ENCODE results near the gene MEN1. TPM values are rescaled to one million over a fixed set of nuclear protein-coding genes. Genes with fewer than 3 reads are reported as not detected.

MEN1 gene
- total and polyA plus RNA-seq, 9 of the 15 experiments (the other 6 are each of a cell fraction or from before 2014, with no cell fraction given), result 3.4 to 57.2 (median 19.3) TPM

GRCh38 chr11:64754919-64755662 is 55.3 kb downstream of the MEN1 start:
- no TSS peak for BruUV-seq (replicated peaks)
- POLR2A ChIA-PET, result interaction anchor here (0.6 to 1.2 kb wide), 5 partner anchors 8 to 266 kb away, joined by 3 to 5 read pairs (median 3); no protein-coding TSS in a partner anchor
- 80% methylated on average over 20 of the region's 21 CpGs for WGBS (ENCODE audit: insufficient coverage, low coverage, missing lambda C conversion rate)
- TF ChIP-seq TCF7 (IDR thresholded peaks at IDR 0.05; ENCODE audit: borderline replicate concordance) (no peak), NONO (IDR thresholded peaks at IDR 0.05; ENCODE audit: low read depth in 2 of 2, low read length in 1 of 2) (no peak), POLR2AphosphoS5 (IDR thresholded peaks at IDR 0.05; ENCODE audit: control insufficient read depth, insufficient read depth, low read depth, low read length) (no peak), NRF1 (conservative IDR thresholded peaks at IDR 0.05 in 1 of 2, IDR thresholded peaks at IDR 0.05 in 1 of 2) (0 out of 4 replicates have a peak, but pooled peaks of 1 of the 2 experiments have one; percentile 3), CBFA2T3 (IDR thresholded peaks at IDR 0.05) (no peak), ZNF780A (CRISPR knock-in tag; IDR thresholded peaks at IDR 0.05) (no peak), SMAD4 (CRISPR knock-in tag; conservative IDR thresholded peaks at IDR 0.05) (0 out of 2 replicates have a peak, but pooled peaks have one; percentile 15), HDAC6 (IDR thresholded peaks at IDR 0.05; ENCODE audit: low read depth, low read length) (no peak), ZBTB26 (CRISPR knock-in tag; IDR thresholded peaks at IDR 0.05) (no peak), ARID2 (IDR thresholded peaks at IDR 0.05) (no peak), ZNF232 (CRISPR knock-in tag; IDR thresholded peaks at IDR 0.05) (no peak), TBP (optimal IDR thresholded peaks at IDR 0.05; ENCODE audit: low read depth, low read length) (no peak), L3MBTL2 (IDR thresholded peaks at IDR 0.05) (peak; percentile 38; the same call in 1 of the 2 replicates), CXXC5 (CRISPR knock-in tag; IDR thresholded peaks at IDR 0.05) (0 out of 2 replicates have a peak, but pooled peaks have one; percentile 2), RFX1 (IDR thresholded peaks at IDR 0.05) (no peak), FOXJ3 (CRISPR knock-in tag; IDR thresholded peaks at IDR 0.05) (no peak), ARID1B (IDR thresholded peaks at IDR 0.05) (no peak), MTF1 (CRISPR knock-in tag; IDR thresholded peaks at IDR 0.05; ENCODE audit: borderline replicate concordance) (no peak), ZNF740 (CRISPR knock-in tag; IDR thresholded peaks at IDR 0.05) (0 out of 2 replicates have a peak, but pooled peaks have one; percentile 30), ZNF740 (tag; IDR thresholded peaks at IDR 0.05) (no peak)

More at GRCh38 chr11:64754919-64755662, 55.3 kb downstream of the MEN1 start:
- H3K9me1 ChIP-seq (ENCODE audit: control insufficient read depth, insufficient read depth, low read length), result no peaks in the 10 kb centered on the region
- no peak overlapping the region for H3K27ac ChIP-seq (ENCODE audit: extremely low read depth, low read depth, low read length)
- H3K36me3 ChIP-seq (ENCODE audit: control insufficient read depth, insufficient read depth, low read length), result no peaks in the 10 kb centered on the region
- no peaks in the 10 kb centered on the region for H3K79me2 ChIP-seq (ENCODE audit: control insufficient read depth, insufficient read depth, low read length)
- intact Hi-C loops (cut with micrococcal nuclease) (no loop called here), in situ Hi-C loops (cut with MboI) (no loop called here)
- H2AFZ ChIP-seq (ENCODE audit: low read depth, low read length), result peak overlapping the region; percentile 93
- H3K4me3 ChIP-seq, result no peak overlapping the region
- H3K4me1 ChIP-seq (replicated peaks in 1 of 2; ENCODE audit: control insufficient read depth in 2 of 2, insufficient read depth in 2 of 2, low read length in 2 of 2), result peaks cover 13 to 63% of the 10 kb centered on the region in 2 experiments
- peak overlapping the region; percentile 48 to 82; a peak in 3 of 4 replicates for H3K9ac ChIP-seq (ENCODE audit: insufficient read depth in 1 of 2, low read depth in 2 of 2, low read length in 2 of 2)
- H4K20me1 ChIP-seq (replicated peaks; ENCODE audit: control insufficient read depth, insufficient read depth, low read length), result no peaks in the 10 kb centered on the region
- FAIRE-seq (no peak), ATAC-seq (no peak), DNase-seq (ENCODE audit: extremely low read depth in 1 of 4, low spot score in 3 of 4) (no peak)
- CTCF ChIA-PET (ENCODE audit: low intra/inter-chr PET ratio), result no interaction called here
- H3K27me3 ChIP-seq (ENCODE audit: control insufficient read depth in 2 of 2, insufficient read depth in 2 of 2, low read length in 2 of 2), result no peaks in the 10 kb centered on the region
- H3K9me3 ChIP-seq (replicated peaks; ENCODE audit: control insufficient read depth, insufficient read depth, low read depth, low read length), result no peaks in the 10 kb centered on the region
- peak overlapping the region; percentile 52; the same call in 1 of the 2 replicates for H3K4me2 ChIP-seq (ENCODE audit: insufficient read depth, low read length)
